ENCODE results near the gene DNMT3L. TPM values are rescaled to one million over a fixed set of nuclear protein-coding genes. Genes with fewer than 3 reads are reported as not detected.
"Not testable (repeated sequence)": the region's sequence is repeated elsewhere in the genome, so short reads cannot be mapped to it uniquely, and the experiment has no call there.

Gene DNMT3L
- total RNA-seq, 2 experiments from 2014 or later: not detected

DNA sequence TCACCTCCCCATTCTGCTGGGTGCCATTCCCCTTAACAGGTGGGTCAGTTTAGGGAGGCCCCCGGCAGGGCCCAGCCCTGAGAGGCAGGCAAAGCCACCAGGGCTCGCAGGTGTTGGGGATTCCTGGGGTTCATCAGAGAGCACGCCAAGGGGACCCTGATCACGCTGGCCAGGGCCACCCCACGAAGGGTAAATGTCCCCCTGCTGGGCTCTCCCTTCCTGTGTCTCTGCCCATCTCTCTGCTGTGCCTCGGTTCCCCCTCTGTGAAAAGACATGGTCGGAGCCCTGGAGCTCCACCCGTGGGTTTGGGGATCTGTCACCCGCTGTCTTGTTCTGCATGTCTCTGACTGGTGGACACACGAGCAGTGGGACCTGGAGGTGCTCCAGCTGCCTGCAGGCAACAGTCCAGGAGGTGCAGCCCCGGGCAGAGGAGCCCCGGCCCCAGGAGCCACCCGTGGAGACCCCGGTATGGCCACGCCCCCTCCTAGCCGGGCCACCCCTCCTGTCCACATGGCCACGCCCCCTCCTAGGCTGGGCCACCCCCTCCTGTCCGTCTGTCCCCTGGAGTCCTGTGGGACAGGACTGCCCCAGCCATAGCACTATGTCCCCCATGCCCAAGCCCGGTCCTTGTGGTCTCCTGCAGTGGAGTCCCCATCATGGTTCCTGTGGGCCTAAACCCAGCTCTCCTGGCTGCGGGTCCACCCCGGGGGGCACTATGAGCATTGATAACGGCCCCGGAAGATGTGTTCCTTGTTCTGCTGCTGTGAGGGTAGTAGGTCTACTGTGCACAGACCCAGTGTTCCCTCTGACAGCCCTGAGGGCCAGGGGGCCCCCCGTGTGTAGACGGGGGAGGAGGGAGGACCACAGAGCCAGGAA lies 30.5 kb upstream of the DNMT3L start:
- Mint-ChIP-seq H3K9me3 (no peaks in the 10 kb centered on the region), H3K4me1 (peaks cover 21% of the 10 kb centered on the region), H3K36me3 (ENCODE audit: low read depth) (no peaks in the 10 kb centered on the region), H3K27ac (no peak overlapping the region), H3K4me3 (no peak overlapping the region), H3K27me3 (no peaks in the 10 kb centered on the region)
- ChIA-PET POLR2A (no interaction called here), CTCF (no interaction called here)
- DNase-seq: no peak

DNA sequence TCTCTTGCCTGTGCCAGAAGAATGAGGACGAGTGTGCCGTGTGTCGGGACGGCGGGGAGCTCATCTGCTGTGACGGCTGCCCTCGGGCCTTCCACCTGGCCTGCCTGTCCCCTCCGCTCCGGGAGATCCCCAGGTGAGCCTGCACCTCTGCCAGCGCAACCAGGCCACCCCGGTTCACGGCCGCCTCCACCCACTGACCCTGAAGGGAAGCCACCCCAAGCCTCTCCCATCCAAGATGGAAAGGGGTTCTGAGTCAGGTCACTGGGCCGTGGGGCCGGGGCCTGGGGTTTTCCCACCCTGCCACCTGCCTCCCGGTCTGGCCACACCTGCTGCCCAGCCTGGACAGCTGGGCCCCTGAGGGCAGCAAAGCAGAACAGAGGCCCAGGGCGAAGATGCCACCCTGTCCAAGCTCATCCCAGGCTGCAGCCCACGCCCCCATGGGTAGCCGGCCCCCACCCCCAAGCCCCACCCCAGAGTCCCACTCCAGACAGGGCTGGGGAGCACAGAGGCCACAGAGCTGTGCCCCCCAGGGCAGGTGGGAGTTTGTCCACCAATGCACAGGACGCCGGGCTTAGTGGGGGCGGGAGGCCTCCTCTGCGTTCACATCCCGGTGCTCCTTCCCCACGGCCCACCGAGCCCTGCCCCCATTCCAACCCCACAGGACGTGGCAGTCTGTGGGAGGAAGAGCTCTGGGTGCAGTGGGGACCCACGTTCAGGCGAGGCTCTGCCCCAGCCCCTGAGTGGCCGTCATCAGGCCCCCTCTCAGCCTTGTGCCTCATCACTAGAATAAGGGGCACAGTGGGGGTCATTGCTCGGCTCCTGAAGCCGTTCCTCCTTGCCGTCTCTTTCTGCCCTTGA lies 29.6 kb upstream of the DNMT3L start:
- Mint-ChIP-seq H3K27me3 (no peaks in the 10 kb centered on the region), H3K4me1 (peaks cover 21% of the 10 kb centered on the region), H3K9me3 (no peaks in the 10 kb centered on the region), H3K36me3 (ENCODE audit: low read depth) (no peaks in the 10 kb centered on the region), H3K27ac (no peak overlapping the region), H3K4me3 (no peak overlapping the region)
- POLR2A ChIA-PET: no interaction called here
- CTCF ChIA-PET: no interaction called here
- DNase-seq: no peak

- no peak for DNase-seq
- peaks cover 21% of the 10 kb centered on the region for H3K4me1 Mint-ChIP-seq
- no peak overlapping the region for H3K27ac Mint-ChIP-seq
- ChIA-PET POLR2A (no interaction called here), CTCF (no interaction called here)
- no peaks in the 10 kb centered on the region for H3K36me3 Mint-ChIP-seq (ENCODE audit: low read depth)
- no peaks in the 10 kb centered on the region for H3K27me3 Mint-ChIP-seq
- H3K4me3 Mint-ChIP-seq: no peak overlapping the region
- no peaks in the 10 kb centered on the region for H3K9me3 Mint-ChIP-seq
Observed at GRCh38 chr21:44290327-44291077, 28.8 kb upstream of the DNMT3L start.

- Mint-ChIP-seq H3K36me3 (ENCODE audit: low read depth) (no peaks in the 10 kb centered on the region), H3K9me3 (no peaks in the 10 kb centered on the region), H3K27me3 (no peaks in the 10 kb centered on the region), H3K4me1 (peaks cover 14% of the 10 kb centered on the region), H3K4me3 (no peak overlapping the region), H3K27ac (no peak overlapping the region)
- no peak for DNase-seq
- ChIA-PET CTCF (no interaction called here), POLR2A (no interaction called here)
Observed at GRCh38 chr21:44289381-44290010, 27.8 kb upstream of the DNMT3L start.

- no peaks in the 10 kb centered on the region for H3K9me3 Mint-ChIP-seq
- no peak overlapping the region for H3K27ac Mint-ChIP-seq
- H3K36me3 Mint-ChIP-seq (ENCODE audit: low read depth): no peaks in the 10 kb centered on the region
- H3K4me1 Mint-ChIP-seq: peaks cover 9% of the 10 kb centered on the region
- DNase-seq: no peak
- no peak overlapping the region for H3K4me3 Mint-ChIP-seq
- ChIA-PET CTCF (interaction anchor here (1.2 kb wide), 1 partner anchor 9 kb away, joined by 4 read pairs; no protein-coding TSS in a partner anchor), POLR2A (no interaction called here)
- H3K27me3 Mint-ChIP-seq: no peaks in the 10 kb centered on the region
Observed at GRCh38 chr21:44288251-44289110, 26.8 kb upstream of the DNMT3L start.

DNA sequence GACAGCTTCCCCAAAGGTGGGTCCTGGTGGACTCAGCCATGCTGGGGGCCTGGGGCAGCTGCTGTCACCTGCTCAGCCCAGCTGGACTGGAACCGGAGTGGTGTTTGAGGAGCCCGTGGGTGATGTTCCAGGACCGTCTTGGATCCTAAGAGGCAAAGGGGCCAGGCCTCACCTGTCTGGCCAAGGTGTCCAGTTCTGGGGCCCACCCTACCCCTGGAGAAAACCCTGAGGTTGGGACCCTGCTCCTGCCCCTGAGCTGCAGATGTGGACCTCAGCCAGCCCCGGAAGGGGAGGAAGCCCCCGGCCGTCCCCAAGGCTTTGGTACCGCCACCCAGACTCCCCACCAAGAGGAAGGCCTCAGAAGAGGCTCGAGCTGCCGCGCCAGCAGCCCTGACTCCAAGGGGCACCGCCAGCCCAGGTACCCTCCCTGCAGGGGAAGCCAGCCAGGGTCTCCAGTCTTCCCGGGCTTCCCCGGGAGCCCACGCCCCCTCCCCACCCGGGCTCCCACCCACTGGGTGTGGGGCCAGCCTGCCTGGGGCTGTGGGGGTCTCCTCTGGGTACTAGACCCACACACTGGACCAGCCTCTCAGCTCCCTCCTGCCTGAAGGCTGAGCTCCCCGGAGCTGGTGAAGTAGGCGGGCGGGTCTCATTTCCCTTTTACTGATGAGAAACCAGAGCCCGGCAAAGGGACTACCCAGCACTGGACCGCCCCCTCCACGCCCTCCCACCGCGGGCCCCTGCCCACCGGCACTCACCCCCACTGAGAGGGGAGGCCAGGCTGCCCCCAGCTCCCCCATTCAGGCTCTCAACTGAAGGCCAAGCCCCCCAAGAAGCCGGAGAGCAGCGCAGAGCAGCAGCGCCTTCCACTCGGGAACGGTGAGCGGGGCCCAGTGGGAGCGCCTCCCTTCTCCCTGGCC lies 25.3 kb upstream of the DNMT3L start:
- Mint-ChIP-seq H3K27me3 (no peaks in the 10 kb centered on the region), H3K4me3 (no peak overlapping the region), H3K4me1 (peaks cover 3% of the 10 kb centered on the region), H3K9me3 (no peaks in the 10 kb centered on the region), H3K27ac (no peak overlapping the region), H3K36me3 (ENCODE audit: low read depth) (no peaks in the 10 kb centered on the region)
- ChIA-PET POLR2A (no interaction called here), CTCF (interaction anchor here (1.2 kb wide), 1 partner anchor 11 kb away, joined by 4 read pairs; no protein-coding TSS in a partner anchor)
- DNase-seq: no peak

GRCh38 chr21:44286086-44286715 lies 24.5 kb upstream of the DNMT3L start:
- no peak for DNase-seq
- Mint-ChIP-seq H3K36me3 (ENCODE audit: low read depth) (no peaks in the 10 kb centered on the region), H3K27ac (no peak overlapping the region), H3K4me1 (peaks cover 3% of the 10 kb centered on the region), H3K9me3 (no peaks in the 10 kb centered on the region), H3K4me3 (no peak overlapping the region), H3K27me3 (no peaks in the 10 kb centered on the region)
- ChIA-PET CTCF (no interaction called here), POLR2A (no interaction called here)

GRCh38 chr21:44285138-44285992 lies 23.7 kb upstream of the DNMT3L start, which contains the start of gene AIRE:
TSS of gene AIRE (plus strand) at chr21:44285876. CDS start at chr21:44286007, 131 bp downstream.
- POLR2A ChIA-PET: no interaction called here
- H3K27me3 Mint-ChIP-seq: no peaks in the 10 kb centered on the region
- H3K27ac Mint-ChIP-seq: no peak within 1 kb of the TSS
- DNase-seq: no peak
- H3K36me3 Mint-ChIP-seq (ENCODE audit: low read depth): no peaks in the 10 kb centered on the region
- H3K9me3 Mint-ChIP-seq: no peaks in the 10 kb centered on the region
- peaks cover 3% of the 10 kb centered on the region for H3K4me1 Mint-ChIP-seq
- no peak within 1 kb of the TSS for H3K4me3 Mint-ChIP-seq
- CTCF ChIA-PET: interaction anchor here (1.3 kb wide), 1 partner anchor 12 kb away, joined by 6 read pairs; no protein-coding TSS in a partner anchor

DNA sequence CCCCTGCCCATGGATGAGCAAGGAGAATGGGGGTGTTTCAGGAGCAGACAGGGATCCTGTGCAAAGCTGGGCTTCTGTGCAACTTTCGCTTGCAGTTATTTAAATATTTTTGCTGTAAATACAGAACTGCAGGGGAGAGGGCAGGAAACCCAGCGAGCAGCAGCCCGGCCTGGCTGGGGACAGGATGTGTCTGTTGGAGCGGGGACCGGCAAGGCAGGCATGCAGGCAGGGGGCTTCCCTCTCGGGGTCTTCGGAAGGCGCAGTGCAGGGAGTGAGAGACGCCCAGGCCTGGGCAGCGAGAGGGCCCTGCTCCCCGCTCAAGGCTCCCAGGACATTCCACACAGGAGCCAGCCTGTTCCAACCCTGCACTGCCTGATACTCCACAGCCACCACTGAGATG lies 22.3 kb upstream of the DNMT3L start:
- Mint-ChIP-seq H3K9me3 (no peaks in the 10 kb centered on the region), H3K36me3 (ENCODE audit: low read depth) (no peaks in the 10 kb centered on the region), H3K27me3 (no peaks in the 10 kb centered on the region), H3K4me3 (no peak overlapping the region), H3K27ac (no peak overlapping the region), H3K4me1 (peaks cover 3% of the 10 kb centered on the region)
- ChIA-PET CTCF (interaction anchor here (1.3 kb wide), 1 partner anchor 14 kb away, joined by 6 read pairs; no protein-coding TSS in a partner anchor), POLR2A (no interaction called here)
- DNase-seq: no peak

GRCh38 chr21:44283211-44283785 lies 21.6 kb upstream of the DNMT3L start:
- H3K9me3 Mint-ChIP-seq; H3K36me3 Mint-ChIP-seq (ENCODE audit: low read depth); H3K27ac Mint-ChIP-seq; POLR2A ChIA-PET; DNase-seq; H3K27me3 Mint-ChIP-seq; H3K4me1 Mint-ChIP-seq; CTCF ChIA-PET; H3K4me3 Mint-ChIP-seq: not testable (repeated sequence)

All from activated CD4-positive, alpha-beta T cell treated with anti-CD3 and anti-CD28 coated beads, Interleukin-2, amount 10 ng/mL, durations not matched to agents 7 days and 5 days (primary cell).